C4-2B (cell line): ENCODE data around the gene SIMC1.

Experiments
- H3K27ac ChIP-seq: fragments of 450-650 bp; 2 replicates; pipeline ENCODE4 v1.5.1; 2017
- CTCF ChIP-seq: fragments of 450-650 bp; conservative IDR thresholded peaks from 2 replicates; pipeline ENCODE4 v1.5.1; 2017; ENCODE audit warnings: mild to moderate bottlenecking
- ZFX ChIP-seq: fragments of 450-650 bp; IDR thresholded peaks from 2 replicates; pipeline ENCODE4 v1.6.1; 2017

SIMC1 gene

GRCh38 chr5:176371621-176372539 is 133.7 kb downstream of the SIMC1 start:
- H3K27ac ChIP-seq = no peak overlapping the region
- TF ChIP-seq ZFX (no peak), CTCF (no peak)

- H3K27ac ChIP-seq = no peak overlapping the region
- TF ChIP-seq CTCF = no peak
- TF ChIP-seq ZFX = no peak
Observed at GRCh38 chr5:176373100-176373818, 135.0 kb downstream of the SIMC1 start.

- TF ChIP-seq CTCF = no peak
- no peak for TF ChIP-seq ZFX
Observed at GRCh38 chr5:176379881-176380280, 141.7 kb downstream of the SIMC1 start.

GRCh38 chr5:176381423-176381822 is 143.2 kb downstream of the SIMC1 start:
- no peak overlapping the region for H3K27ac ChIP-seq

More at GRCh38 chr5:176379881-176380280, 141.7 kb downstream of the SIMC1 start:
- no peak overlapping the region for H3K27ac ChIP-seq

GRCh38 chr5:176381979-176382378 is 143.8 kb downstream of the SIMC1 start:
- H3K27ac ChIP-seq = no peak overlapping the region
- TF ChIP-seq CTCF = no peak
- TF ChIP-seq ZFX = no peak

More at GRCh38 chr5:176381423-176381822, 143.2 kb downstream of the SIMC1 start:
- TF ChIP-seq CTCF (no peak), ZFX (no peak)

- TF ChIP-seq ZFX (no peak), CTCF (no peak)
- H3K27ac ChIP-seq = no peak overlapping the region
Observed at GRCh38 chr5:176382721-176383120, 144.5 kb downstream of the SIMC1 start.
